ENCODE results near the gene FCER1G. TPM values are rescaled to one million over a fixed set of nuclear protein-coding genes. Genes with fewer than 3 reads are reported as not detected.
A peak's percentile ranks its signal among the peaks of the same experiment; 100 is the strongest.

The FCER1G gene
- total and polyA plus RNA-seq, 2 of the 4 experiments (the other 2 are of a cell fraction): 0.44 TPM; not detected in 1

DNA sequence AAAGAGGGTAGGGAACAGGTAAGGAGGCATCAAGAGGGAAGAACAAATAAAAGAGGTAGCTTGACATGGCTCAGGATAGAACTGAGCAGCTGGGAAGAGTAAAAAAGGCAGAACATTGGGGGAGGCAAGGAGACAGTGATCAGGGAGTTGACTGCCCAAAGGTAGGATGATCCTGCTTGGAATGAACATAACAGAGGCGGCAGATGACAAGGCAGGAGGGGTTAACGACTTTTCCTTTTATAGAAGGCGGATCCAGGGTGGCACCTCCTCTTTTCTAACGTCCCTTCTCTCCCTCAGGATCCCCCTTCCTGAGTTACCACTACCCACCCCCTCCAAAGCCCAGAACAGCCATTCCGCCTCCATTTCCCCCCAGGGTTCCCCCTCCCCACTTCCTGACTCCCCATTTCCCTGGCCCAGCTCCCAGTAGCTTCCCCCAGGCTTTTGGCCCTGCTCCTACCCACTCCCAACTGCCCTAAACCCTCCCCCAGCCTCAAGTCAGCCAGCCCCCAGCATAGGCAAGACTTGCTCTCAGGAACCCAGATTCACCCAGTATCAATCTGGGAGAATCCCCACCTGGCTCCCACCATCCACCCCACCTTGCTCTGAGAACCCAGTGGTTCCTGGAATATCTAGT, 15.5 kb upstream of the FCER1G start:
- Histone ChIP-seq H3K27ac (ENCODE audit: insufficient read depth, low read length) (no peak overlapping the region), H4K5ac (ENCODE audit: low read depth, low read length) (no peak overlapping the region), H3K4me1 (ENCODE audit: control insufficient read depth, insufficient read depth, low read length) (peaks cover 31% of the 10 kb centered on the region), H3K14ac (replicated peaks; ENCODE audit: low read depth, low read length) (0 out of 2 replicates have a peak overlapping the region, but pooled peaks have one; percentile 24), H4K20me1 (ENCODE audit: insufficient read depth, low read length) (no peaks in the 10 kb centered on the region), H2BK120ac (ENCODE audit: low read depth, low read length) (no peak overlapping the region; the same call in 1 of the 2 replicates), H3K9ac (ENCODE audit: low read depth, low read length) (no peak overlapping the region), H3K18ac (ENCODE audit: low read depth, low read length) (no peak overlapping the region), H3K4me2 (ENCODE audit: low read depth, low read length) (no peak overlapping the region), H3K36me3 (ENCODE audit: control insufficient read depth, insufficient read depth, low read length) (peaks cover 5% of the 10 kb centered on the region; the same call in 1 of the 2 replicates), H2BK20ac (ENCODE audit: low read depth, low read length) (no peak overlapping the region), H2AK5ac (ENCODE audit: low read depth, low read length) (no peak overlapping the region; the same call in 1 of the 2 replicates), H4K91ac (ENCODE audit: insufficient read depth, low read depth, low read length) (0 out of 2 replicates have a peak overlapping the region, but pooled peaks have one; percentile 32), H3K27me3 (ENCODE audit: control insufficient read depth, insufficient read depth, low read length) (no peaks in the 10 kb centered on the region), H2BK15ac (ENCODE audit: low read depth, low read length) (no peak overlapping the region), H3K9me3 (ENCODE audit: control insufficient read depth, insufficient read depth, low read length) (no peaks in the 10 kb centered on the region), H2AK9ac (replicated peaks; ENCODE audit: low read depth, low read length, poor library complexity) (peak overlapping the region; percentile 71), H3K4ac (ENCODE audit: low read depth, low read length) (peak overlapping the region; percentile 50), H3K9me1 (ENCODE audit: insufficient read depth, low read length) (peaks cover 24% of the 10 kb centered on the region), H3K79me1 (ENCODE audit: low read depth in 1 of 2, low read length in 2 of 2) (peaks cover 14 to 24% of the 10 kb centered on the region in 2 experiments), H2AFZ (replicated peaks; ENCODE audit: low read length, poor library complexity) (peak overlapping the region; percentile 94), H3K4me3 (ENCODE audit: insufficient read depth, low read depth, low read length) (no peak overlapping the region), H2BK5ac (ENCODE audit: low read depth, low read length, poor library complexity, severe bottlenecking) (no peak overlapping the region), H3K56ac (ENCODE audit: extremely low read depth, insufficient read depth, low read length) (no peak overlapping the region), H3K23ac (ENCODE audit: low read depth, low read length) (no peak overlapping the region), H4K8ac (ENCODE audit: low read depth in 2 of 2, low read length in 2 of 2) (peak overlapping the region; percentile 42 to 96; a peak in 2 of 4 replicates)
- ChIA-PET CTCF (no interaction called here), POLR2A (ENCODE audit: unreplicated experiment) (no interaction called here)
- in situ Hi-C loops (cut with MboI; ENCODE audit: low sequenced_read_pairs) (no loop called here), dilution Hi-C loops (cut with HindIII; ENCODE audit: low sequenced_read_pairs, unreplicated experiment) (no loop called here), intact Hi-C loops (cut with micrococcal nuclease) (no loop called here)
- no TSS peak for BruUV-seq (replicated peaks)
- WGBS, 2 experiments (ENCODE audit: extremely low coverage in 2 of 2, insufficient read length in 1 of 2): 68% methylated on average over 5 of the region's 5 CpGs; no CpG with 5 or more reads in 1 of the 2 experiments
- ATAC-seq (ENCODE audit: low read depth): no peak
- TF ChIP-seq RFX5 (IDR thresholded peaks at IDR 0.05; ENCODE audit: low read depth, low read length): no peak
- TF ChIP-seq BHLHE40 (IDR thresholded peaks at IDR 0.05; ENCODE audit: low read depth, low read length): no peak
- TF ChIP-seq, protein P1, sequence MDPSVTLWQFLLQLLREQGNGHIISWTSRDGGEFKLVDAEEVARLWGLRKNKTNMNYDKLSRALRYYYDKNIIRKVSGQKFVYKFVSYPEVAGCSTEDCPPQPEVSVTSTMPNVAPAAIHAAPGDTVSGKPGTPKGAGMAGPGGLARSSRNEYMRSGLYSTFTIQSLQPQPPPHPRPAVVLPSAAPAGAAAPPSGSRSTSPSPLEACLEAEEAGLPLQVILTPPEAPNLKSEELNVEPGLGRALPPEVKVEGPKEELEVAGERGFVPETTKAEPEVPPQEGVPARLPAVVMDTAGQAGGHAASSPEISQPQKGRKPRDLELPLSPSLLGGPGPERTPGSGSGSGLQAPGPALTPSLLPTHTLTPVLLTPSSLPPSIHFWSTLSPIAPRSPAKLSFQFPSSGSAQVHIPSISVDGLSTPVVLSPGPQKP (IDR thresholded peaks at IDR 0.05; ENCODE audit: borderline replicate concordance, low read depth, low read length): no peak
- no peak for TF ChIP-seq RAD21 (IDR thresholded peaks at IDR 0.05; ENCODE audit: low read length)
- TF ChIP-seq CTCF (conservative IDR thresholded peaks at IDR 0.05; ENCODE audit: low read depth, low read length): no peak
- TF ChIP-seq, protein P2, sequence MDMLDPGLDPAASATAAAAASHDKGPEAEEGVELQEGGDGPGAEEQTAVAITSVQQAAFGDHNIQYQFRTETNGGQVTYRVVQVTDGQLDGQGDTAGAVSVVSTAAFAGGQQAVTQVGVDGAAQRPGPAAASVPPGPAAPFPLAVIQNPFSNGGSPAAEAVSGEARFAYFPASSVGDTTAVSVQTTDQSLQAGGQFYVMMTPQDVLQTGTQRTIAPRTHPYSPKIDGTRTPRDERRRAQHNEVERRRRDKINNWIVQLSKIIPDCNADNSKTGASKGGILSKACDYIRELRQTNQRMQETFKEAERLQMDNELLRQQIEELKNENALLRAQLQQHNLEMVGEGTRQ (IDR thresholded peaks at IDR 0.05; ENCODE audit: low read depth, low read length): no peak
- no peak for TF ChIP-seq SMC3 (IDR thresholded peaks at IDR 0.05; ENCODE audit: low read depth, low read length)
- no peak for TF ChIP-seq RCOR1 (IDR thresholded peaks at IDR 0.05; ENCODE audit: insufficient replicate concordance, low read length)
- no peak for TF ChIP-seq MAZ (IDR thresholded peaks at IDR 0.05; ENCODE audit: borderline replicate concordance, low read depth, low read length)
- no peak for TF ChIP-seq CHD1 (IDR thresholded peaks at IDR 0.05; ENCODE audit: low read depth, low read length)
- no peak for TF ChIP-seq FOS (IDR thresholded peaks at IDR 0.05; ENCODE audit: low read depth, low read length)
- TF ChIP-seq NFE2L2 (IDR thresholded peaks at IDR 0.05; ENCODE audit: low read depth, low read length): no peak
- TF ChIP-seq MXI1 (IDR thresholded peaks at IDR 0.05; ENCODE audit: borderline replicate concordance, low read depth, low read length): no peak
- TF ChIP-seq MAFK (IDR thresholded peaks at IDR 0.05; ENCODE audit: low read depth, low read length): no peak
- DNase-seq: no peak

Data from IMR-90 (cell line).